ENCODE results near the gene C16orf86.
A peak's percentile ranks its signal among the peaks of the same experiment; 100 is the strongest.

Gene C16orf86

GRCh38 chr16:67666559-67667452 lies at the start of gene C16orf86, which contains the start of gene ENKD1:
TSS of gene C16orf86 (plus strand) at chr16:67666814. CDS start at chr16:67666971, 157 bp downstream.
TSS of gene ENKD1 (minus strand) at chr16:67666750. CDS start at chr16:67666442, 308 bp downstream.
- Histone ChIP-seq H3K4me3 (peak within 1 kb of the TSS; percentile 84), H3K27ac (peak within 1 kb of the TSS; percentile 86 to 96)
- DNase-seq (ENCODE audit: low spot score) = peak; percentile 90
- TF ChIP-seq, protein P1, sequence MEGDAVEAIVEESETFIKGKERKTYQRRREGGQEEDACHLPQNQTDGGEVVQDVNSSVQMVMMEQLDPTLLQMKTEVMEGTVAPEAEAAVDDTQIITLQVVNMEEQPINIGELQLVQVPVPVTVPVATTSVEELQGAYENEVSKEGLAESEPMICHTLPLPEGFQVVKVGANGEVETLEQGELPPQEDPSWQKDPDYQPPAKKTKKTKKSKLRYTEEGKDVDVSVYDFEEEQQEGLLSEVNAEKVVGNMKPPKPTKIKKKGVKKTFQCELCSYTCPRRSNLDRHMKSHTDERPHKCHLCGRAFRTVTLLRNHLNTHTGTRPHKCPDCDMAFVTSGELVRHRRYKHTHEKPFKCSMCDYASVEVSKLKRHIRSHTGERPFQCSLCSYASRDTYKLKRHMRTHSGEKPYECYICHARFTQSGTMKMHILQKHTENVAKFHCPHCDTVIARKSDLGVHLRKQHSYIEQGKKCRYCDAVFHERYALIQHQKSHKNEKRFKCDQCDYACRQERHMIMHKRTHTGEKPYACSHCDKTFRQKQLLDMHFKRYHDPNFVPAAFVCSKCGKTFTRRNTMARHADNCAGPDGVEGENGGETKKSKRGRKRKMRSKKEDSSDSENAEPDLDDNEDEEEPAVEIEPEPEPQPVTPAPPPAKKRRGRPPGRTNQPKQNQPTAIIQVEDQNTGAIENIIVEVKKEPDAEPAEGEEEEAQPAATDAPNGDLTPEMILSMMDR (IDR thresholded peaks at IDR 0.05) = no peak

GRCh38 chr16:67628216-67628615 lies 38.4 kb upstream of the C16orf86 start:
- no peak overlapping the region for H3K27ac ChIP-seq
- DNase-seq (ENCODE audit: low spot score) = no peak
- no peak overlapping the region for H3K4me3 ChIP-seq
- TF ChIP-seq, protein P1 (IDR thresholded peaks at IDR 0.05) = no peak

GRCh38 chr16:67632415-67633172 lies 34.0 kb upstream of the C16orf86 start:
- TF ChIP-seq, protein P1 (IDR thresholded peaks at IDR 0.05) = no peak
- no peak for DNase-seq (ENCODE audit: low spot score)
- Histone ChIP-seq H3K4me3 (no peak overlapping the region), H3K27ac (no peak overlapping the region)

DNA sequence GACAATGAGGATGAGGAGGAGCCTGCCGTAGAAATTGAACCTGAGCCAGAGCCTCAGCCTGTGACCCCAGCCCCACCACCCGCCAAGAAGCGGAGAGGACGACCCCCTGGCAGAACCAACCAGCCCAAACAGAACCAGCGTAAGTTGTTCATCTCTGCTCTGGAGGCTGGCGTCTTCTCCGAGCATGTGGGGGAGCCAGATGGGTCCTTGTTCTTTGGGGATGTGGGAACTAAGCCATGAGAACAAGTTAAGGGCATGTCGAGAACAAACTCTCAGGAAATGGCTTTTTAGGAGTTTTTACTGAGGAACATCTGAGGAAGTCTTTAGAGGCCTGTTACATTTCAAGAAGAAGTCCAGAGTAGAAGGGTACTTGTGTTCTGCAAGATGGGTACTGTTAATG lies 29.9 kb upstream of the C16orf86 start:
- TF ChIP-seq, protein P1 (IDR thresholded peaks at IDR 0.05) = no peak
- H3K27ac ChIP-seq = no peak overlapping the region
- no peak for DNase-seq (ENCODE audit: low spot score)
- no peak overlapping the region for H3K4me3 ChIP-seq

GRCh38 chr16:67637625-67638024 lies 29.0 kb upstream of the C16orf86 start:
- no peak overlapping the region for H3K4me3 ChIP-seq
- no peak for DNase-seq (ENCODE audit: low spot score)
- H3K27ac ChIP-seq = no peak overlapping the region
- TF ChIP-seq, protein P1 (IDR thresholded peaks at IDR 0.05) = no peak

GRCh38 chr16:67641779-67642708 lies 24.6 kb upstream of the C16orf86 start:
- Histone ChIP-seq H3K27ac (peak overlapping the region in 1 of 2 donors; percentile 5), H3K4me3 (no peak overlapping the region)
- peak; percentile 86 for DNase-seq (ENCODE audit: low spot score)
- TF ChIP-seq, protein P1 (IDR thresholded peaks at IDR 0.05) = no peak

All from coronary artery (tissue), 2 donors.